ENCODE data around the gene KCNT2. TPM values are rescaled to one million over a fixed set of nuclear protein-coding genes. Genes with fewer than 3 reads are reported as not detected.

The KCNT2 gene
- total and polyA plus RNA-seq, 2 of the 8 experiments (the other 6 are each of a cell fraction or from before 2014, with no cell fraction given), result 2.3 to 10.2 TPM

DNA sequence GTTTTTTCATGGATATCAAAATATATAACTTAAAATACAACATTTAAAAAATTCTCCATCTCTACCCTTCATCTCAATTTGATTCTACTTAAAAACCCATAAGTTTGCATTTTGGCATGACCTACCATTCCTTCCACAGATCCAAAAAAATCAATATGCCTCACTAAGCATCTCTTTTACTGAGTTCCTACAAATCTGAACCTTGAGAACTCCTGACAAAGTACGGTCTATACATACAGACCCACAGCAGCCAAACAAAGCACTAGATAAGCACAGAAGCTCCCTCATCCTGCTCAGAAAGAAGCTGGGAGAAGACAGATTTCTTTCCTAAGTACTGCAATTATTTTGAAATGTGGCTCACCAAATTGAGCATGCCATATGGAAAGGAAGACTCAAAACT is 167.5 kb downstream of the KCNT2 start:
- H4K5ac ChIP-seq (ENCODE audit: insufficient read length, low read depth, low read length), result no peak overlapping the region
- DNase-seq (ENCODE audit: low read depth in 1 of 2, low spot score in 2 of 2) (no peak), FAIRE-seq (no peak)
- no peak overlapping the region for H3K56ac ChIP-seq (replicated peaks; ENCODE audit: insufficient read length, low read depth, low read length)
- no peak overlapping the region for H4K8ac ChIP-seq (ENCODE audit: extremely low read depth, insufficient read depth, low read length)
- H3K4me1 ChIP-seq (replicated peaks in 1 of 4; ENCODE audit: control insufficient read depth in 3 of 4, insufficient read depth in 4 of 4, low read length in 3 of 4), result no peaks in the 10 kb centered on the region
- CTCF ChIA-PET (ENCODE audit: partially characterized antibody), result no interaction called here
- no peak overlapping the region for H3K4me2 ChIP-seq (ENCODE audit: insufficient read depth in 1 of 2, low read depth in 2 of 2, low read length in 2 of 2)
- whole genome bisulfite sequencing, 2 experiments (ENCODE audit: extremely low coverage in 1 of 2, insufficient coverage in 1 of 2, insufficient read length in 1 of 2, insufficient replicate concordance in 2 of 2, low coverage in 1 of 2, low lambda C conversion rate in 2 of 2, missing lambda C conversion rate in 1 of 2), result 100% methylated on average over 1 of the region's 1 CpG; no CpG with 5 or more reads in 1 of the 2 experiments
- H2BK12ac ChIP-seq (ENCODE audit: low read depth, low read length), result no peak overlapping the region
- no peaks in the 10 kb centered on the region for H3K9me3 ChIP-seq (ENCODE audit: insufficient read depth in 2 of 2, low read depth in 1 of 2, low read length in 1 of 2)
- no peak overlapping the region for H2BK20ac ChIP-seq (ENCODE audit: low read length)
- H4K91ac ChIP-seq (replicated peaks; ENCODE audit: insufficient read length, low read length), result no peak overlapping the region
- no peak overlapping the region for H3K27ac ChIP-seq (ENCODE audit: low read depth, low read length)
- no peak overlapping the region for H3K18ac ChIP-seq (ENCODE audit: extremely low read depth, low read length)
- H3K23ac ChIP-seq (ENCODE audit: insufficient read length), result no peak overlapping the region
- no peak overlapping the region for H3K4me3 ChIP-seq (ENCODE audit: extremely low read depth in 1 of 4, insufficient read depth in 2 of 4, low read depth in 3 of 4, low read length in 4 of 4)
- H2AK5ac ChIP-seq (ENCODE audit: low read depth, low read length), result no peak overlapping the region
- no peaks in the 10 kb centered on the region for H3K36me3 ChIP-seq (ENCODE audit: control insufficient read depth in 2 of 4, insufficient read depth in 4 of 4, low read length in 3 of 4)
- no peak overlapping the region for H2AFZ ChIP-seq (ENCODE audit: low read length)
- POLR2A ChIA-PET (ENCODE audit: partially characterized antibody), result no interaction called here
- H3K79me2 ChIP-seq (ENCODE audit: control insufficient read depth in 1 of 2, insufficient read depth in 2 of 2, low read length in 2 of 2), result no peaks in the 10 kb centered on the region
- H2BK120ac ChIP-seq (replicated peaks; ENCODE audit: low read depth, low read length), result no peak overlapping the region
- no peak overlapping the region for H2BK15ac ChIP-seq (ENCODE audit: low read length)
- no peaks in the 10 kb centered on the region for H3K79me1 ChIP-seq (ENCODE audit: low read depth, low read length)
- H3K27me3 ChIP-seq (replicated peaks in 1 of 4; ENCODE audit: control insufficient read depth in 3 of 4, extremely low read depth in 1 of 4, insufficient read depth in 3 of 4, low read length in 3 of 4), result no peaks in the 10 kb centered on the region
- no peak overlapping the region for H3K14ac ChIP-seq (ENCODE audit: insufficient read length)
- TF ChIP-seq TBP (IDR thresholded peaks at IDR 0.05; ENCODE audit: low read depth, low read length) (no peak), JUN (IDR thresholded peaks at IDR 0.05; ENCODE audit: low read depth, low read length) (no peak), EP300 (IDR thresholded peaks at IDR 0.05; ENCODE audit: borderline replicate concordance in 1 of 2, low read depth in 2 of 2, low read length in 2 of 2) (no peak), KDM4A (IDR thresholded peaks at IDR 0.05; ENCODE audit: low read depth, low read length, severe bottlenecking) (no peak)
- H3K9ac ChIP-seq (replicated peaks in 1 of 4; ENCODE audit: extremely low read depth in 1 of 4, low read depth in 3 of 4, low read length in 3 of 4), result no peak overlapping the region
- no peak overlapping the region for H3K4ac ChIP-seq (replicated peaks; ENCODE audit: insufficient read length, low read depth, low read length)
- H4K20me1 ChIP-seq (replicated peaks in 1 of 2; ENCODE audit: control insufficient read depth in 1 of 2, insufficient read depth in 2 of 2, low read length in 2 of 2), result peaks cover 0 to 2% of the 10 kb centered on the region in 2 experiments
- H2BK5ac ChIP-seq (ENCODE audit: low read depth, low read length), result no peak overlapping the region
- H3K23me2 ChIP-seq (ENCODE audit: low read depth, low read length), result no peaks in the 10 kb centered on the region

Data from H1 (cell line).